Measurements from ENCODE around the gene MPPED1.

- TF ChIP-seq CTCF (conservative IDR thresholded peaks at IDR 0.05; ENCODE audit: low read depth, low read length) (peak; percentile 95), EZH2 (IDR thresholded peaks at IDR 0.05; ENCODE audit: borderline replicate concordance, low read depth, low read length, poor library complexity, severe bottlenecking) (no peak)
These were observed 25.8 kb upstream of the MPPED1 start for GRCh38 chr22:43385770-43386641.

Data from A673 (cell line).